GM19193 (cell line): ENCODE data around the gene MS4A13.

Source experiments
- POLR2A ChIP-seq: IDR thresholded peaks from 4 replicates; pipeline ENCODE4 v1.6.1; 2011; ENCODE audit not compliant: insufficient read depth, insufficient read length; ENCODE audit errors: extremely low read depth

Gene MS4A13

GRCh38 chr11:60513496-60514460 lies 1.4 kb upstream of the MS4A13 start:
- no peak for TF ChIP-seq POLR2A

- TF ChIP-seq POLR2A, result no peak
These were observed 13.3 kb downstream of the MS4A13 start for GRCh38 chr11:60528465-60528864.

GRCh38 chr11:60528934-60529333 lies 13.7 kb downstream of the MS4A13 start:
- no peak for TF ChIP-seq POLR2A

- TF ChIP-seq POLR2A, result no peak
These were observed 15.4 kb downstream of the MS4A13 start for GRCh38 chr11:60530454-60531100.

- no peak for TF ChIP-seq POLR2A
These were observed 28.9 kb downstream of the MS4A13 start for GRCh38 chr11:60544077-60544476.

GRCh38 chr11:60561254-60561653 lies 46.1 kb downstream of the MS4A13 start:
- no peak for TF ChIP-seq POLR2A

- TF ChIP-seq POLR2A, result no peak
These were observed 48.5 kb downstream of the MS4A13 start for GRCh38 chr11:60563553-60564235.

- TF ChIP-seq POLR2A, result no peak
These were observed 51.6 kb downstream of the MS4A13 start for GRCh38 chr11:60566776-60567175.

GRCh38 chr11:60570970-60571369 lies 55.8 kb downstream of the MS4A13 start:
- TF ChIP-seq POLR2A, result no peak

GRCh38 chr11:60589611-60590010 lies 74.4 kb downstream of the MS4A13 start:
- TF ChIP-seq POLR2A, result no peak
